GM19035 (cell line): ENCODE data around the gene YARS2.
"Not testable (repeated sequence)": the region's sequence is repeated elsewhere in the genome, so short reads cannot be mapped to it uniquely, and the experiment has no call there.

ENCODE experiments used
- ATAC-seq: cut with Tn5 transposase; IDR thresholded peaks from one replicate; pipeline ENCODE4 v1.9.1; 2021; ENCODE audit not compliant: unreplicated experiment

YARS2 gene

GRCh38 chr12:32754111-32754510 is 1.6 kb downstream of the YARS2 start:
- ATAC-seq, result no peak

- ATAC-seq, result no peak
Observed at GRCh38 chr12:32753605-32754004, 2.1 kb downstream of the YARS2 start.

- no peak for ATAC-seq
Observed at GRCh38 chr12:32743264-32743663, 12.4 kb downstream of the YARS2 start.

GRCh38 chr12:32742133-32742532 is 13.6 kb downstream of the YARS2 start:
- ATAC-seq, result no peak

- ATAC-seq, result no peak
Observed at GRCh38 chr12:32739279-32739678, 16.4 kb downstream of the YARS2 start.

- ATAC-seq, result no peak
Observed at GRCh38 chr12:32737715-32738114, 18.0 kb downstream of the YARS2 start.

GRCh38 chr12:32736445-32736844 is 19.3 kb downstream of the YARS2 start:
- no peak for ATAC-seq

GRCh38 chr12:32734952-32735351 is 20.7 kb downstream of the YARS2 start:
- ATAC-seq, result no peak

GRCh38 chr12:32727237-32727636 is 28.5 kb downstream of the YARS2 start:
- no peak for ATAC-seq

GRCh38 chr12:32726286-32726685 is 29.4 kb downstream of the YARS2 start:
- no peak for ATAC-seq

GRCh38 chr12:32725308-32725707 is 30.4 kb downstream of the YARS2 start:
- not testable (repeated sequence) for ATAC-seq

GRCh38 chr12:32718926-32719325 is 36.8 kb downstream of the YARS2 start:
- ATAC-seq, result no peak

- no peak for ATAC-seq
Observed at GRCh38 chr12:32714772-32715171, 40.9 kb downstream of the YARS2 start.

- no peak for ATAC-seq
Observed at GRCh38 chr12:32708926-32709325, 46.8 kb downstream of the YARS2 start.

- no peak for ATAC-seq
Observed at GRCh38 chr12:32706335-32707024, 49.2 kb downstream of the YARS2 start.

GRCh38 chr12:32705783-32706182 is 49.9 kb downstream of the YARS2 start:
- no peak for ATAC-seq

GRCh38 chr12:32702946-32703345 is 52.8 kb downstream of the YARS2 start:
- no peak for ATAC-seq

GRCh38 chr12:32702473-32702872 is 53.2 kb downstream of the YARS2 start:
- ATAC-seq, result no peak

GRCh38 chr12:32699437-32699836 is 56.3 kb downstream of the YARS2 start:
- ATAC-seq, result not testable (repeated sequence)

- ATAC-seq, result no peak
Observed at GRCh38 chr12:32698285-32698684, 57.4 kb downstream of the YARS2 start.

GRCh38 chr12:32697445-32697844 is 58.3 kb downstream of the YARS2 start:
- ATAC-seq, result no peak
